GM10248 (cell line): ENCODE measurements around the gene KLHL3.

ENCODE experiments used
- CTCF ChIA-PET: fragments of 300-600 bp; sonication (Branson Sonifier 250); formaldehyde crosslinking; extraction: SDS; loops from one replicate; lab custom pipeline; 2021; ENCODE audit warnings: antibody characterized with exemption; lab: Yijun Ruan, JAX
- POLR2A ChIA-PET: fragments of 350-650 bp; sonication (Branson Sonifier 250); formaldehyde crosslinking; extraction: SDS; loops from one replicate; lab custom pipeline; 2020; ENCODE audit warnings: antibody characterized with exemption; lab: Yijun Ruan, JAX
- DNase-seq: peaks from one replicate; pipeline ENCODE4 v3.0.0; 2012; ENCODE audit errors: extremely low spot score
- CTCF ChIP-seq: IDR thresholded peaks from 2 replicates; pipeline ENCODE4 v1.5.1; 2012; ENCODE audit warnings: mild to moderate bottlenecking, low read depth; ENCODE audit errors: extremely low read depth, missing control alignments, control extremely low read depth

Gene KLHL3

GRCh38 chr5:137750436-137750835 lies 14.5 kb upstream of the KLHL3 start:
- DNase-seq, result no peak
- CTCF ChIA-PET, result interaction anchor here (1.5 to 2.0 kb wide), 2 partner anchors 9 to 15 kb away, joined by 8 to 55 read pairs; partner anchors contain the start of gene KLHL3
- POLR2A ChIA-PET, result interaction anchor here (0.6 to 0.9 kb wide), 2 partner anchors 8 to 56 kb away, joined by 4 to 6 read pairs; no protein-coding TSS in a partner anchor
- no peak for TF ChIP-seq CTCF

- CTCF ChIA-PET, result interaction anchor here (1.0 to 1.9 kb wide), 4 partner anchors 12 to 118 kb away, joined by 3 to 8 read pairs (median 6); partner anchors contain the start of gene KLHL3
- TF ChIP-seq CTCF, result no peak
- DNase-seq, result no peak
- POLR2A ChIA-PET, result no interaction called here
These were observed 12.0 kb upstream of the KLHL3 start for GRCh38 chr5:137747848-137748247.

GRCh38 chr5:137743031-137743640 lies 7.2 kb upstream of the KLHL3 start:
- ChIA-PET POLR2A (interaction anchor here (0.7 to 1.5 kb wide), 2 partner anchors 8 to 82 kb away, joined by 6 to 7 read pairs; no protein-coding TSS in a partner anchor), CTCF (interaction anchor here (0.7 to 10.9 kb wide), 39 partner anchors 8 to 133 kb away, joined by 3 to 292 read pairs (median 5); partner anchors contain the start of gene HNRNPA0)
- TF ChIP-seq CTCF, result peak; percentile 65
- peak; percentile 53 for DNase-seq

GRCh38 chr5:137741718-137742117 lies 5.8 kb upstream of the KLHL3 start:
- ChIA-PET CTCF (interaction anchor here (1.0 to 10.9 kb wide), 28 partner anchors 10 to 293 kb away, joined by 3 to 292 read pairs (median 6); partner anchors contain the start of gene HNRNPA0), POLR2A (interaction anchor here (0.7 to 1.5 kb wide), 3 partner anchors 10 to 81 kb away, joined by 3 to 7 read pairs (median 6); no protein-coding TSS in a partner anchor)
- TF ChIP-seq CTCF, result no peak
- DNase-seq, result no peak

GRCh38 chr5:137739737-137740136 lies 3.8 kb upstream of the KLHL3 start:
- ChIA-PET POLR2A (no interaction called here), CTCF (interaction anchor here (1.1 to 10.9 kb wide), 6 partner anchors 12 to 111 kb away, joined by 3 to 292 read pairs (median 30); no protein-coding TSS in a partner anchor)
- no peak for DNase-seq
- TF ChIP-seq CTCF, result no peak

GRCh38 chr5:137738947-137739346 lies 3.1 kb upstream of the KLHL3 start:
- POLR2A ChIA-PET, result no interaction called here
- CTCF ChIA-PET, result interaction anchor here (1.0 to 10.9 kb wide), 7 partner anchors 12 to 110 kb away, joined by 3 to 292 read pairs (median 17); no protein-coding TSS in a partner anchor
- TF ChIP-seq CTCF, result no peak
- DNase-seq, result no peak
